Cortex of kidney (tissue), 1 donor: ENCODE results near the gene DEAF1.

Source experiments
- DNase-seq: peaks from one replicate; lab custom pipeline; 2025; lab: John Stamatoyannopoulos, UW

The DEAF1 gene

GRCh38 chr11:611001-611996 is 83.7 kb downstream of the DEAF1 start:
- no peak for DNase-seq

- no peak for DNase-seq
These were observed 84.7 kb downstream of the DEAF1 start for GRCh38 chr11:610146-610801.

- DNase-seq = no peak
These were observed 85.6 kb downstream of the DEAF1 start for GRCh38 chr11:609341-609811.

GRCh38 chr11:608791-609251 is 86.2 kb downstream of the DEAF1 start:
- no peak for DNase-seq

- no peak for DNase-seq
These were observed 86.9 kb downstream of the DEAF1 start for GRCh38 chr11:607971-608659.

GRCh38 chr11:607020-607780 is 87.8 kb downstream of the DEAF1 start:
- no peak for DNase-seq

GRCh38 chr11:606245-606644 is 88.8 kb downstream of the DEAF1 start:
- DNase-seq = no peak

GRCh38 chr11:605286-606129 is 89.5 kb downstream of the DEAF1 start:
- DNase-seq = no peak

- DNase-seq = no peak
These were observed 91.9 kb downstream of the DEAF1 start for GRCh38 chr11:603154-603553.

GRCh38 chr11:601573-602245 is 93.3 kb downstream of the DEAF1 start:
- DNase-seq = no peak

GRCh38 chr11:598005-598680 is 96.9 kb downstream of the DEAF1 start:
- no peak for DNase-seq

GRCh38 chr11:597166-597725 is 97.8 kb downstream of the DEAF1 start:
- DNase-seq = no peak

GRCh38 chr11:596374-596773 is 98.6 kb downstream of the DEAF1 start:
- DNase-seq = no peak

- DNase-seq = no peak
These were observed 99.6 kb downstream of the DEAF1 start for GRCh38 chr11:595400-595799.
